Midbrain (tissue), 1 donor: ENCODE data around the gene TMEM131.

Experiments used
- DNase-seq: peaks from one replicate; lab custom pipeline; 2025; lab: John Stamatoyannopoulos, UW

TMEM131 gene

GRCh38 chr2:97708048-97708380, 287.7 kb downstream of the TMEM131 start:
- no peak for DNase-seq

GRCh38 chr2:97707362-97708047, 288.2 kb downstream of the TMEM131 start:
- no peak for DNase-seq

- DNase-seq = no peak
These were observed 288.9 kb downstream of the TMEM131 start for GRCh38 chr2:97706708-97707345.
